Fibroblast of peridontal ligament (primary cell): ENCODE results near the gene PLN.

ENCODE experiments used
- DNase-seq: peaks from one replicate; pipeline ENCODE4 v3.0.0-alpha.2; 2010; ENCODE audit errors: extremely low read depth

PLN gene

GRCh38 chr6:118579786-118580185, 31.7 kb downstream of the PLN start:
- no peak for DNase-seq

- DNase-seq, result peak; percentile 80
Measured at GRCh38 chr6:118580585-118581419, 32.7 kb downstream of the PLN start.

- DNase-seq, result peak; percentile 56
Measured at GRCh38 chr6:118581489-118581959, 33.4 kb downstream of the PLN start.

GRCh38 chr6:118584911-118585310, 36.8 kb downstream of the PLN start:
- no peak for DNase-seq

DNA sequence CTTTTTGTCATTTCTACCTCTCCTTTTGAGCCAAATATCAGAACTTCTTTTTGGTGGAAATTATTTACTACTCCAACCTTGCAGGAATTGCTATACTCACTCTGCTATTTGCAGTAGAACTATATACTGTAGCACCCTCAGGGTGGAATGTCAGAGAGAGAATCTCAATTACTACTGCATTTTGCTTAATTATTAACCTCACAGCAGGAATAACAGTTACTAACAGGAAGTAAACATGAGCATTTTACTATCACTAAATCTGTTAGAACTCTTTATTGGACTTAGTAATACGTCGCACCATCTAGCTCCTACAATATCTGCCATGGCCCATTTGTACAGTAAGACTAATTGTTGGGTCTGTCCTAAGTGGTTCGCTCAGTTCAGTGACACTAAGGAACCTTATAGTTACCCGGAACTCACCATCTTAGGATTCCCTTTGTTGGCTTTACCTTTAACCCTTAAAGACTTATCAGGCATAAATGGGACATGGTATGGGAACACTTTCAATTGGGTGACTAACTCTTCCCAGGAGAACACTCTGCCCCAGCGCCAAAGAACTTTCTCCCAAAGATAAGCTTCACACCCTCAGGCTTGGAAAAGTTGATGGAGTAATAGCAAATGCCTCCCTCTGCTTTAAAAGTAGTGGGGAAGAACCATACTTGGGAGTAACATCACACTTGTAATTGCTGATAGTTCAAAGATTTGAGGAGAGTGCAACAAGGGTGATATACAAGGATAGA, 38.8 kb downstream of the PLN start:
- DNase-seq, result no peak

- peak; percentile 20 for DNase-seq
Measured at GRCh38 chr6:118588626-118589025, 40.5 kb downstream of the PLN start.

- DNase-seq, result peak; percentile 8
Measured at GRCh38 chr6:118589186-118589585, 41.1 kb downstream of the PLN start.

GRCh38 chr6:118589649-118590365, 41.7 kb downstream of the PLN start:
- no peak for DNase-seq

DNA sequence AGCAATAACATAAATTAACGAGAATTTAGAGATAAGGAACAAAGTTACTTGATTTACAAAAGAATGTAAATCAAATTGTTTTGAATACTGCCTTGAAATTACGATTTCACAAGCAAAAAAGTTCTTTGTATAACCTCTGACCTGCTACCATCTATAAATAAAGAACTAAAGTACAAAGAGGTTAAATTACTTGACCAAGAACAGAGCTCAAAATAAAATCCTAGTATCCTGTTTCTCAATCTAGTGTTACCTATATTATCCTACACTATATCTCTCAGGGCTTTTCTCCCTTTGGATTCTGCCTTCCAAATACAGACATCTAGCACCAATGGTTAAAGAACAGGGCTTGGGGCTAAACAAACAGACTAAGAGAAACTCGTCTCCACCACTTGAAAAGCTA, 43.8 kb downstream of the PLN start:
- DNase-seq, result no peak

DNA sequence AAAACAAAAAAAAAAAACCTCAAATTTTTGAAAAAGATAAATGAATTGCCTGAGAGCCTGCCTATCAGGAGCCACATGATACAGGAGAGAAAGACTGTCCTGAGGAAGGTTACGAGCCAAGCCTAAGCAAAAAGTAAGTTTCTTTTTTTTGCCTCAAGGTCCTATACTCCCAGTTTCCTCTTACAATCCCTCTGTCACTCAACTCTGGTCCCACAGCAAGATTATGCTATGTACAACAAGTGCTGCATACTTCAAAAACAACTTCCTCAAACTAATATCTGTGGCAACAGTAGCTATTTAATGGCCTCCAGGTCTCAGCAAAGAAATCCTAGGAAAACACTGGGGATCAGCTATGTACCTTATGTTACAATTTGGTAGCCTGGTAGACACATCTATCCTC, 46.8 kb downstream of the PLN start:
- no peak for DNase-seq

- no peak for DNase-seq
Measured at GRCh38 chr6:118596774-118597320, 48.8 kb downstream of the PLN start.

GRCh38 chr6:118597636-118598035, 49.5 kb downstream of the PLN start:
- DNase-seq, result no peak

DNA sequence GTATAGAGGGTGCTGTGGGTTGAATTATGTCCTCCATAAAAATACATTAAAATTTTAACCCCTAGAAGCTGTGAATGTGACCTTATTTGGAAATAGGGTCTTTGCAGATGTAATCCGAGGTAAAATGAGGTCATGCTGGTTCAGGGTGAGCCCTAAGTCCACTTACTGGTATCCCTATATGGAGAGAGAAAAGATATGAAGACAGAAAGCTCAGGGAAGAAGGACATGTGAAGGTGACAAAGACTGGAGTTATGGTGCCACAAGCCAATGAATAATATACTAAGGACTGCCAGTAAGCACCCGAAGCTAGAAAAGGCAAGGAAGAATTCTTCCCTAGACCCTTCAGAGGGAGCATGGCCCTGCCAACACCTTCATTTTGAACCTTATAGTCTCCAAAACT, 50.2 kb downstream of the PLN start:
- DNase-seq, result no peak

GRCh38 chr6:118602300-118602699, 54.2 kb downstream of the PLN start:
- no peak for DNase-seq

- DNase-seq, result no peak
Measured at GRCh38 chr6:118603372-118603771, 55.3 kb downstream of the PLN start.

DNA sequence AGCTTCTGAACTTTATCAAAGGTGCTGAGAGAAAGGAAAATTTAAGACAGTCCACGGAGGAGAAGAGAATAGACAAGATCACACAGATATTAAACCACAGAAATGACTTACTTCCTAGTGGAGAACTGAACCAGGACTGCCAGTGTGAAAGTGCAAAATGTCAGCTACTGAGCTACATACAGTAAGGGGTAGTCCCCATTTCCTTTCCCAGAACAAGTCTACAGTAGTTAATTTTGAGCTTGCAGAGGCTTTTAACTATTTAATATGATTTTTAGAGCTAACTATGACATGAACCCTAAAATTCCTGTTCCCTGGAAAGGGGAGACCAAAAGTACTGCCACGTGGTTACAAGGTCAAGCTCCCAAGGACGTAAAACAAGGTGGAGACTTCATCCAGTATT, 58.2 kb downstream of the PLN start:
- no peak for DNase-seq

DNA sequence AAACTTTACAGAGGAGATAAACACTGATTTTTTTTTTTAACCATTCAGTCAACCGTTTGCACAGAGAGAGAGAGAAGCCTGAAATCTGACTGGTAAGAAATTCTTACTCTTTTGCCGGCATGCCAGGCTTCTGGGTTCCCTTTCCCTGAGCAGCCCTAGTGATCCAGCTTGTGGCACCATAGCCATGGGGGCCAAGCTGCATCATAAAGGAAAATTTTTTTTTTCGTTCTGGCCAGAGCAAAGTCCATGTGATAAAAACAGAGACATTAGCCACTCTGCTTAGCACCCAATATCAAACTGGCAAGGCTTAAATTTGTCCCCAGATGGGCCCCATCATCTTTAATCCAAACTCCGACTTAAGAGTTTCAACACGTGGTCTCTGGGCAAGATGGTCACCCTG, 58.8 kb downstream of the PLN start:
- DNase-seq, result no peak
